IPS DF 4.7 (cell line): ENCODE measurements around the gene CERS5.
A peak's percentile ranks its signal among the peaks of the same experiment; 100 is the strongest.
"Not testable (repeated sequence)": the region's sequence is repeated elsewhere in the genome, so short reads cannot be mapped to it uniquely, and the experiment has no call there.

ENCODE experiments used
- DNase-seq: peaks from one replicate; pipeline ENCODE4 v3.0.0-alpha.2; 2013; ENCODE audit warnings: low spot score; ENCODE audit errors: extremely low read depth

Gene CERS5

DNA sequence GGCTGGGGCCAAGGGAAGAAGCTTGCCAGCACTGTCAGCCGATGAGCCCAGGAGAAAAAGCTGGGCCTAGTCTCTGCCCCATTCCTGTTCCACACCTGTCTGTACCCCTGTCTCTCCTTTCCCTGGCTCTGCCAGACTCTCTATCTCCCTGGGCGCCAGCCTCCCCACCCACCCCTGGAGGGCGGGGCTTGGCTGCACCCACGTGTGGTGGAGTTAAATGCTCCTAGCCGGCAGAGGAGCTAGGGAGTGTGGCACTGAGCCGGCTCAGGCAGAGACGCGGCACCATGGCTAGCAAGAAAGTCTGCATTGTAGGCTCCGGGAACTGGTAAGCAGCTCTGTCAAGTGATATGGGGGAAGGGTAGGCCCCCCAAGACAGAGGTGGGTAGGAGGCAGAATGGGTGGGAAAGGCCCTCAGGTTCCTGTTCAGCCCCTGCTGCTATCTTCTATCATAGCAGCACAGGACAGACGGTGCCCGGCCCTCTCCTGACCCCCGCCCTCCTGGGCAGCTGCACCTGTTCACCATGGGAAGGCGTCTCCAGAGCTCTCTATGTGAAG, 63.3 kb downstream of the CERS5 start, which contains the start of gene GPD1:
GPD1 (plus strand) TSS at position 242 of the 555 bp plus-strand sequence; CDS start at position 285, 43 bp downstream.
- DNase-seq: no peak

DNA sequence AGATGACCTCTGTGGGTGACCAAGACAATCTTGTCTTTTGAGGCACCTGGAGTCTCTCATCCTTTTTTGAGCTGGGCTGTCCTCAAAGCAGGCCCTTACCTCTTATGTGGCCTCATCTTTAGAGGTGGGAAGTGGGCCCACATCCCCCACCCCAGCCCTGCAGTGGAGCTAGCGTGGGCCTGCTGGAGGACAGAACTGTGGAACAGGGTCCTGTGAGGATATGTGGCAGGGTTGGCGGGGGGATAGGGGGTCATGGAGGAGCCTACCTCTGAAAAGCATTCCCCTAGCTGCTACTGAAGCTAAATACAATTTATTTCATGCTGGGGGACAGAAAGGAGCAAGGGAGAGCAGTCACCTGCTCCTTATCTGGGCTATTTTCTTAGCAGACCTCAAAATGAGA, 63.8 kb downstream of the CERS5 start:
- no peak for DNase-seq

GRCh38 chr12:50102646-50103309, 64.4 kb downstream of the CERS5 start:
- DNase-seq: no peak

DNA sequence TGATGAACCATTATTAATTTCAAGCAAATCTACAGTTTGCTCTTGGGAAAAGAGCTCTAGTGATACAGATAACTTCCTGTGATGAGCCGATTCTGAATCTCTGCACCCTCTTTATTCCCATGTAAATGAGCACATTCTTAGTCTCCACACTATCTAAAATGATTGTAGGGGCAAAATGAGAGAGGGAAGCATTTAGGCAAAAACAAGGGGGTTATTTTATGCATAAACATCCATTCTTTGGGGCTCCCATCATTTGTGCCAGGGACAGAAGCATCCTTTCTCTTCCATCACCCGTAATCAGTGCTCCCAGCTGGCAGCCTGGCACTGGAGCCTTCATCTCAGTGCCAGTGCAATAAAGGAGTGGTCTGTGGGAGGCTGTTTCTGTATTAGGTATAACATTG, 65.0 kb downstream of the CERS5 start:
- no peak for DNase-seq

GRCh38 chr12:50101663-50102062, 65.5 kb downstream of the CERS5 start:
- DNase-seq: no peak

GRCh38 chr12:50100561-50100960, 66.6 kb downstream of the CERS5 start:
- no peak for DNase-seq

DNA sequence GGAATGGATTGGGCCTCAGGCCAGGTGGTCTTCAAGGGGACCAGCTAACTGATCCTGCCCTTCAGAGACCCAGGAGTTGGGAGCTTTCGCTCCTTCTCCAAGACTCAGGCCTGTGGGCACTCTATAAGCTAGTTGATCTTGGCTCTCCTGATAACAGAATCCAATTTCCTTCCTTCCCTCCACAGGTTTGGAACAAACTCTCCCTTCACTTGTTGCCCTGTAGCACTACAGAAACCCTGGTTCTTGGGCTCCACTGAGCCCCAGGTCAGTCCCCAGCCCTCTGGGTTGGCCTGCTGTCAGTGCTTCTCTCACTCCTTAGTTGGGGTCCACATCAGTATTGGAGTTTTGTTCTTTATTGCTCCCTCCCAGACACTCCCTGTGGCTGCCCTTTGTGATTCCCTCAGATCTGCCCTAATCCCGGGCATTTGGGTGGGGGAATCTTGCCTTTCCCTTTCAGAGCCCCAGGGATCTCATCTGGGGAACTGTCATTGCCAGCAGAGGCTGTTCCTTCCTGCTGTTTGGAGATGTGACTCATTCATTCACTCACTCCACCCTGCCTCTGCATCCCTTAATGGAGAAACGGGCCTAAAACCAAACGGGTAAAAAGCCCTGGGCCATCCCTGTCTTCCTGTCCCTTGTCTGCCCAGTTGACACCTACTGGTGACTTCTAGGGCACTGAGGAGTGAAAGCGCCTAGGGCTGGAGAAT, 67.7 kb downstream of the CERS5 start:
- no peak for DNase-seq

DNA sequence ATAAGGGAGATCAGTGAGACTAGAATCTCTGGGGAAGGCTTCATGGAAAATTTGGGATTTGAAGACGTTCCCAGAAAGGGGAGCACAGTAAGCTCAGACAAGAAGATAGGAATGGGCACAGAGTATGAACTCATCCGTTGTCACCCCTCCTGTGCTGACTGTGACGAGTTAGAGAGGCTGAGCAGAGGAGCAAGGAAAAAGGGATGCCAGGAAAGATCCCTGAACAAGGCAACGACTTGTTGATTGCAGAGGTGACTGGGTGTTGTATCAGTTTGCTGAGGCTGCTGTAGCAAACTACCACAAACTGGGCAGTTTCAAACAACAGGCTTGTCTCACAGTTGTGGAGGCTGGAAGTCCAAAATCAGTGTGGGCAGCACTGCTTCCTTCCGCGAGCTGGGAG, 69.2 kb downstream of the CERS5 start:
- DNase-seq: no peak

DNA sequence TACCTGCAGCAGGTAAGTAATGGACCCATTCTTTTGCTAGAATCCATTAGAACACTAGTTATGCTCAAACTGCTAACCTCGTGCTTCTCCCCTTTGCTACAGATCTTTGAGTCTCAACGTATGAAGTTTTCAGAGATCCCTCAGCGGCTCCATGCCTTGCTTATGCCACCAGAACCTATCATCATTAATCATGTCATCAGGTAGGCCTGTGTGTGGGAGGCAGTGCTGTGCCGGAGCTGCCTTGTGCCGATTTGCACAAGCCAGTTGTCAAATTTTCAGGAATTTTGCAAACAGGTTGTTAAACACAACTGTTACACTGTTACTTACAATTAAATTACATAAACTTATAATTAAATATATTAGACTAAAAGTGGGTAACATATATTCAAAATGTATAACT, 76.8 kb downstream of the CERS5 start:
- DNase-seq: no peak

DNA sequence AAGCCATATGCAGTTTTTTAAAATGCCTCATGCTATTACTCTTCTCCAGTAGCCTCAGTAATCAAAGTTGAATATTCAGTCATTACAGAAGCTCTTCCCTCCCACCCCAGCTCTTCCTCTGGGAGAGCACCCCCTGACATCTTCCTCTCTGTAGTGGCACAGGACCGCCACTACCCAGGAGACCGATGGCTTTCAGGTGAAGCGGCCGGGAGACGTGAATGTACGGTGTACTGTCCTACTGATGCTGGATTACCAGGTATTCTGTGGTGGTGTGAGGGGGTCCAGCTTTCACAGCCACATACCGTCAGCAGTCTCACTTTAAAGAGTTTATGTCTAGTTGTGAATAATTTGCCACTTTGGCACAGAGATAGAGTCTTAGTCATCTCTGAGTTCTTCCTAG, 77.4 kb downstream of the CERS5 start:
- DNase-seq: no peak

GRCh38 chr12:50088577-50089335, 78.4 kb downstream of the CERS5 start:
- no peak for DNase-seq

GRCh38 chr12:50087995-50088394, 79.2 kb downstream of the CERS5 start:
- DNase-seq: no peak

GRCh38 chr12:50087151-50087550, 80.0 kb downstream of the CERS5 start:
- no peak for DNase-seq

DNA sequence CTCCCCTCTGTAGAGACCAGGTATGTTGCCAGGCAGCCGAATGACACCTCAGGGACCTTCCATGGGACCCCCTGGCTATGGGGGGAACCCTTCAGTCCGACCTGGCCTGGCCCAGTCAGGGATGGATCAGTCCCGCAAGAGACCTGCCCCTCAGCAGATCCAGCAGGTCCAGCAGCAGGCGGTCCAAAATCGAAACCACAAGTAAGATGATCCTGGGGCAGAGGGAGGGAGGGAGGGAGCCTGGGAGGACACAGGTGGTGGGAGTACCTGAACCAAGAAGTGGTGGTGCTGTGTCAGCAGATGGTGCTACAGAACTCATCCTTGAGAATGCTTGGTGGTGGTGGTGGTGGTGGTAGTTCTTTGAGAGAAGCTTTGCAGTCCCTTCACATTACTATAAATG, 81.0 kb downstream of the CERS5 start:
- no peak for DNase-seq

DNA sequence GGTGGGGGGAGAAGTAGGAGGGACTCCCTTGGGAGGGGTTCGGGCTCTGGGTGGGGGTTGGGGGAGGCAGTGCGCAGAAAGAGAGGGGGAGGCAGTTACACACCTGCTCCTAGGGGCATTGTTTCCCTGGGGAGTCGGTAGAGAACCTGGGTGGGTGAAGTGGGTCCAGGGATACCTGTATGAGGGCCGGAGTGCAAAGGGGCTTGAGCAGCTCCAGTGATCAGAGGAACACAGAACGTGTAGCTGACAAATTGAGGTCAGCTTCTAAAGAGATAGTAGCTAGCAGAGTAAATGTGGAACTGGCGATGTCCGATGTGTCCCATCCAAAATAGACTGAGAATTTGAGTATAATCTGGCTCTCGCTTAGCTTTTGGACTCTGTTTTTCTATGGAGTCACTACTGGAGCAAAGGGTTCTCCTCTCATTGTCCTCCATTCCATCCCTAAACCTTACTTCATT, 81.5 kb downstream of the CERS5 start:
- DNase-seq: no peak

GRCh38 chr12:50084775-50085614, 82.2 kb downstream of the CERS5 start, which contains the start of gene SMARCD1:
Gene SMARCD1 (plus strand): TSS chr12:50085342. CDS start chr12:50085370, 28 bp downstream.
- peak; percentile 85 for DNase-seq

GRCh38 chr12:50084409-50084774, 82.8 kb downstream of the CERS5 start:
- DNase-seq: not testable (repeated sequence)

- DNase-seq: no peak
Observed at GRCh38 chr12:50083301-50083700, 83.9 kb downstream of the CERS5 start.

- no peak for DNase-seq
Observed at GRCh38 chr12:50082644-50083043, 84.5 kb downstream of the CERS5 start.

- DNase-seq: no peak
Observed at GRCh38 chr12:50081096-50081808, 85.9 kb downstream of the CERS5 start.
